ENCODE data around the gene KCNQ1.

The KCNQ1 gene

DNA sequence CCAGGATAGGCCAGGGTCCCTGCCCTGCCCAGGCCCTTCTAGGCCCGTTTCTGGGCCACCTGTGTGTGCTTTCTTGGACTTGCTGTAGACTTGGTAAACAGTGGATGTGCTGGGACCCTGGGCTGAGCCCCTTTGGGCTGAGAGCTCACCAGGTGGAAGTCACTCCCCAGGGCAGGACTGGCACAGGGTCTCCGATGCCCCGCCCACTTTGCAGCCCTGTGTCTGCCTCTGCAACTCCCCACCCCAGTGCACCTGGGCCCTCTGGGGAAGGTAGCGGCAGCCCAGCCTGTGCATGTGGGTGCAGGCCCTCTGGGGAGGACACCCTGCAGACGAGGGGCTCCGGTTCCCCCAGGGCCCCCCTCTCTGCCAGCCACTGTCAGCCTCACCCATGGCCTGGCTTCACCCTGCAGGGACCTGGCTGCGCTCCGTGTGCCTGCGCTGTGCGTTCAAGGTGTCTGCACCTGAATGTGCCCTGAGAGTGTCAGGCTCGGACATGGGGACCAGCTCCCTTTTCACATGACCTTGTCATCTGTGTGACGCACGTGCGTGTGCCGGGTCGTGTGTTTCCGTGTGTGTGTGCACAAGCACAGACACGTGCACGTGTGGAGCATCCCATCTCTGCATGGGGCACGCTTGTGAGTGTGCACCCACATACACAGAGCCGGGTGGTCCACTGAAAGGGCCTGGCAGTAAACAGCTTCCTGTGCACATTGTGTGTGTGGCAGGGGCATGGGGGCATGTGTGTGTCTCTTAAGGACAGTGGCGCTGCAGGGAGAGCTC lies 136.5 kb downstream of the KCNQ1 start:
- no peak for DNase-seq (ENCODE audit: low read depth)

DNA sequence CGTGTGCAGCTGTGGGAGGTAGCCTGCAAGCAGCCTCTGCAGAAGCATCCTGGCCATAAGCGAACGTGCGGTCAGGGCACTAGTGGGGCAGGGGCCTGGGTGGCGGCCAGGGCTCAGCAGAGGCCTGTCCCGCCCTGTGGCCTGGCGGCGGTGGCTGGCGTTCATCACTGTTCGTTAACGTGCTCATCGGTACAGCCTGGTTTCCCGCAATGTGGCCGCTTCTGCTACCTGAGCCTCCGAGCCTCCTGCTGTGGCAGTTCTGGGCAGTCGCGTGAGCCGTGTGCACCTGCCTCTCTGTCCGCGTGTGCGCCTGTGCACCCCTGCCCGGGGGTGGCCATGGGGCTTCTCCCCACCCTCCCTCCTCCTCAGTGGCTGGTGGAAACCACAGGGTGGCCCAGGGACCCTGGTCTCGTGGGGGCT lies 137.1 kb downstream of the KCNQ1 start:
- no peak for DNase-seq (ENCODE audit: low read depth)

DNA sequence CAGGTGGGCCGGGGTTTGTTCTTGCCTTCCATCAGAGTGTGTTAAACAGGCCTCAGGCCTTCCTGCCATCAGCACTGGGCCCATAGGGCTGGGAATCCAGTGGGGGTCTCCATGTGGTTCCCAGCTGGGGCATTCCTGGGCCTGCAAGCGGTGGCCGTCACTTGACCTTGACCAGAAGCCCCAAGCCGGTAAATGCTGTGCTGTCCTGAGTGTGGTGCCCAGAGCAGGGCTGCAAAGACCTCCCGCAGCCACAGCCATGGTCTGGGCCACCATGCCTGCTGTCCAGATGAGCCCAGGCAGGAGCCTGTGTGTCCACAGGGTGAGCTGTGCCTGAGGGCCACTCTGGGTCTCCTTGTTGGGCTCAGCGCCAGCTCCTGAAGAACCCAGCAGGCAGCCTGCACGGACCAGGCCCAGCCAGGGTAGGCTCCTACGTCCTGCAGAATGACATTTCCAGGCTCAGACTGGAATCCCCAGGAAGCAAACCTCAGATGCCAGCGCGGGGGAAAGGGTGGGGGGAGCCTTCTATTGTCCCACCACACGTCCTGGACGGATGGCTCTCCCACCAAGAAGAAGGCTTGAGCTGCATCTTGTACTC lies 137.6 kb downstream of the KCNQ1 start:
- no peak for DNase-seq (ENCODE audit: low read depth)

DNA sequence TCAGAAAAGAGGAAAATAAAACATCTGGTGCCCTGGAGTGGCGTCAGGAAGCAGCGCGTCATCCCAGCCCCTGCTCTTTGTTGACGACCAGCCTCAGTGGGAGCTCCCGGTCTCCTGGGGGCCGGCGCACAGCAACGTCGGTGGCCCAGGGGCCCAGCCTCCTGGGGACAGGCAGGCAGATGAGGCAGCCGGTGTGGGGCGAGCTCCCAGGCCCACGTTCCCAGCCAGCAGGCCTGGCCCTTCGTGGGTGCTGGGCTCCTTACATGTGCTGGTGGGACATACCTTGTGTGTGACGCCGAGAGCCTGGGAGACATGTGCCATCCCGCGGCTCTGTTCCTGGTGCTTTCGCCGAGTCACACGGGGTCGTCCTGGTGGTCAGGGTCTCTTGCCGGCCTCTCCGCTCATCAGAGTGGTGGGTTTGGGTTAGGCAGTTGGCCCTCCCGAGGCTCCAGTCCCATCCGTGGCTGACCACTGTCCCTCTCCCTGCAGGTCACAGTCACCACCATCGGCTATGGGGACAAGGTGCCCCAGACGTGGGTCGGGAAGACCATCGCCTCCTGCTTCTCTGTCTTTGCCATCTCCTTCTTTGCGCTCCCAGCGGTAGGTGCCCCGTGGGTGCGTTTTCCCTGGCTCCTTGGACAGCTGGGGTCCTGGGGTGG lies 138.3 kb downstream of the KCNQ1 start:
- DNase-seq (ENCODE audit: low read depth): no peak

DNA sequence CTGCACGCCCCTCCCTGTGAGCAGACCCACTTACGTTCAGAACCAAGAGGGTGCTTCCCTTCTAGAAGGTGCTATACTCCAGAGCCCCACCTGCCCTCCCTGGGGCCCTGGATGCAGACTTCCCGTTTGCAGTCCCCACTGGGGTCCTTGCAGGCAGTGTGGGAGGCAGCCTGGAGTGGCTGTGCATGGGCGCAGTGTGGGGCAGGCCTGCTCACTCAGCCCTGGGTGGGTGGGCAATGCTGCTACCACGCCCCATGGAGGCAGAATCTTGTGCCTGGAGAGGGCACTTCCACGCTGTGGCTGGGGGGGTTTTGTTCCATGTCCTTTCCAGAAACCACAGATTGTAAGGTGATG lies 138.8 kb downstream of the KCNQ1 start:
- DNase-seq (ENCODE audit: low read depth): no peak

DNA sequence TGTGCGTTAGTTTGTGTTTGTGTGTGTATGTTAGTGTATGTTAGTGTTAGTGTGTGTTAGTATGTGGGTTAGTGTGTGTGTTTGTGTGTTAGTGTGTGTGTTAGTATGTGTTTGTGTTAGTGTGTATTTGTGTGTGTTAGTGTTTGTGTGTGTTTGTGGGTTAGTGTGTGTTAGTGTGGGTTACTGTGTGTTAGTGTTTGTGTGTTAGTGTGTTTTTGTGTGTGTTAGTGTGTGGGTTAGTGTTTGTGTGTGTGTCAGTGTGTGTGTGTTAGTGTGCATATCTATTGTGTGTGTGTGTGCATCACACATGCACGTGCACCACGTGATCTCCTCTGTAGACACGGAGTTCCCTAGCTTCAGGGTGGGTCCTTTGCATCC lies 139.6 kb downstream of the KCNQ1 start:
- no peak for DNase-seq (ENCODE audit: low read depth)

DNA sequence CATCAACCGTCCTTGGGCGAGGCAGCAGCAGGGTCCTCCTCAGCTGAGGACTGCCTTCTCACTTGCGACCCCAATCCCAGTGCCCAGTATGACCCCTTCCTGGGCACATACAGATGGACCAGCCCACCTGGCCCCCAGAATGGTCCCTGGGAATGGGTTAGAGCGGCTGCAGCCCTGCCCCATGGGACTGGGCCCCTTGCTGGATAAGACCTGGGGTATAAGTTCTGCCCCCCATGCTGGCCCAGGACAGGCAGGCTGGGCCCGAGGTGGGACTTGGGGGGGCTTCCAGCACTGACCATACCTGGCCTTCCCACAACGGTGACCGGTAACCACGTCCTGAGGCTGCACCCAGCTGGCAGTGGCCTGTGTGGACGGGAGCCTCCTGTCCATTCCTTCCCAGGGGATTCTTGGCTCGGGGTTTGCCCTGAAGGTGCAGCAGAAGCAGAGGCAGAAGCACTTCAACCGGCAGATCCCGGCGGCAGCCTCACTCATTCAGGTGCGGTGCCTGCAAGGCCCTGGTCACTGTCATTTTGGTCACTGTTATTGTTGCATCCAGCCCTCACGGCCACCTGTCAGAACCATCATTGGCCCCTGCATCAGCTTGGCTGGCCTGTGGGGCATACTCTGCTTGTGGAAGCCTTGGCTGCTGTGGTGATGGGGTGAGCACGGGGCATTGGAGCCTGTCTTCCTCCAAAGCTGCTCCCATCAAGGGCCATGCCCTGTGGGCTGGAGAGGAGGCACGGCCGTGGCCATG lies 140.2 kb downstream of the KCNQ1 start:
- no peak for DNase-seq (ENCODE audit: low read depth)

DNA sequence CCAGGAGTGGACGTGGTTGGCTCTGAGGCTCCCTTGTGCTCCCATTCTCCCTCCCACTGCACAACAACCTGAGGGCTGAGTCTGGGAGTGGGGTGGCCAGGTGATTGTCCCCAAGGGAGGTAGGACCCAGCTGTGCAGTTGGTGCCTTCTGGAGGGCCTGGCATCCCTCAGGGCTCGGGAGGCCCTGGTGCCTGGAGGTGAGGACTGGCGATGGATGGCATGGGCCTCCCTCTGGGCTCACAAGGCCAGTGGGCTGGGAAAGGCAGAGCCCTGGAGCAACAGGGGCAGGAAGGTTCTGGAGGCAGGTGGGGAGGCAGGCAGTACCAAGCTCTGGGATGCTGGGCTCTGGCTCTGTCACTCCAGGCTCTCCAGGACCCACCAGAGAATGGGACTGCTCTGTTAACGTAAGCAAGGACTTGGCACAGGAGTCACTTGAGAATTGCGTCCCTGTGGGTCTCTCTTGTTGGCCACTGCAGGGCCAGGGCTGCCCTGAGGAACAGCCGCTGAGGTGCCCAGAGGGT lies 140.8 kb downstream of the KCNQ1 start:
- no peak for DNase-seq (ENCODE audit: low read depth)

DNA sequence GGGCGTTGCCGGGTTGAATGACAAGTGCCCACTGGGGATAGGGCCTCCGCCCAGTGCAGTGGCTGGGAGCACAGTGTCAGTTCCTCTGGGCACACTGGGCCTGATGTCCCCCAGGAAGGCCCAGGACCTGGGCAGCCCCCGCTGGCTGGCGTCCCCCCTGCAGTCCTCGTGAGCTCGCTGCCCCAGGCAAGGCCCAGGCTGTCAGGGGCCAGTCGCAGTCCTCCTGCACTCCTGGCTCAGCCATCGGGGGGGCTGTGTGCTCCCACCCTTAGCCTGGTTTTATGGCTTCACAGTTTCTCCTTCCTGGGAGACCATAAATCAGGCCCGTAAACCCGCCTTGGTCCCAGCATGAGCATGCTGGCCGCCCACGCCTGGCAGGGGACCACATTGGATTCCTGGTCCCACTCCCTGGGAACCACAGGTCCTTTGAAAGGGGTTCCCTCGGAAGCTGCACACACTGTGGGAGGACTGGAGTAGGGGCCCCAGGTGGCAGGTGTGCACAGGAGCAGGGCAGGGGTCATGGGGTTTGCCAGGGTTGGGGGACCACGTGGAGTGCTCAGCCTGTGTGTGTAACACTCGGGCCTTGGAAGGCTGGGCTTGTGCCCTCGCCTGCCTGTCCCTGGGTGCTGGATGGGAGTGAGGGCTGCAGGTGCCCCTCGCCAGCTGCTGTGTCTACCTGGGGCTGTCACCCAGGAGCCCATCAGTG lies 141.4 kb downstream of the KCNQ1 start:
- DNase-seq (ENCODE audit: low read depth): no peak

DNA sequence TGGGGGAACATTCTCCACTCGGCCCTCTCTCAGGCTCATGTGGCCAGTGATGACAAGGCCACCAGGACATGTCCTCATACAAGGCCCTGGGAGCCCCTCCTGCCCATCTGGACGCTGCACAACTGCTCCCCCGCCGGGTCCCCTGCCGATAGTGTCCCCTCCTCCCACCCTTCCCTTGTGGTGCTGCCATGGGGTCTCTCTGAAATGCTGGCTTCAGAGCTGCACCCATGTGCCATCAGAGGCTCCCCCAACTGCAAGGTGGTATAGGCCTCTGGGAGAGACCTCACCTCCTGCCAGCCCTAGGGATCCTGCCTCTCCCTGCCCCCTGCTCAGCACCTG lies 142.0 kb downstream of the KCNQ1 start:
- no peak for DNase-seq (ENCODE audit: low read depth)

DNA sequence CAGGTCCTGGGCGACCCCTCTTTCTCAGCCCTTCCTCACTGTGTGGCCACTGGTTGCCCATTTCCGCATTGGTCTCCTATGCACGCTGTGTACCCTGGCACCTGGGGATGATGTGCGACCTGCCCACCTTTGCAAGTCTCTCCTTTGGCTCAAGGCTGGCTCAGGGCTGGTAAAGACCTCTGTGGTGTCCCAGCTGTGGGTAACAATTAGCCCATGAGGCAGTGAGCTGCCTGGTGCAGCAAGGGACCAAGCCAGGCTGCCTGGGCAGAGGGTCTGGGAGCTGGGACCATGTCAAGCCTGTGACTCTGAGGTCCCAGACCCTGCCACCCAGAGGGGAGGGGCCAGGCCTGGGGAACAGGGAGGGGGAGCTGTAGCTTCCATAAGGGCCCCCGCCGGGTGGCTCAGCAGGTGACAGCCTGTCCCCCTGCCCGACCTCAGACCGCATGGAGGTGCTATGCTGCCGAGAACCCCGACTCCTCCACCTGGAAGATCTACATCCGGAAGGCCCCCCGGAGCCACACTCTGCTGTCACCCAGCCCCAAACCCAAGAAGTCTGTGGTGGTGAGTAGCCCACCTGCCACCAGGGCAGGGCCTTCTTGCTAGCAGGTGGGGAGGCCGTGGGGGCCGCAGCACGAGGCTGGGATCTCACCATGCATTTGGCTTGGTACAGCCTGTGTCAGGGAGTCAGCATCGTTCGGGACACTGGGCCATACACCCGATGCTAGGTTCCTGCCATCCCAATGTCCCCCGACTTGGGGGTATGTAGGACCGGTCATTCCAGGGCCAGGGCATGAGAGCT lies 142.5 kb downstream of the KCNQ1 start:
- no peak for DNase-seq (ENCODE audit: low read depth)

DNA sequence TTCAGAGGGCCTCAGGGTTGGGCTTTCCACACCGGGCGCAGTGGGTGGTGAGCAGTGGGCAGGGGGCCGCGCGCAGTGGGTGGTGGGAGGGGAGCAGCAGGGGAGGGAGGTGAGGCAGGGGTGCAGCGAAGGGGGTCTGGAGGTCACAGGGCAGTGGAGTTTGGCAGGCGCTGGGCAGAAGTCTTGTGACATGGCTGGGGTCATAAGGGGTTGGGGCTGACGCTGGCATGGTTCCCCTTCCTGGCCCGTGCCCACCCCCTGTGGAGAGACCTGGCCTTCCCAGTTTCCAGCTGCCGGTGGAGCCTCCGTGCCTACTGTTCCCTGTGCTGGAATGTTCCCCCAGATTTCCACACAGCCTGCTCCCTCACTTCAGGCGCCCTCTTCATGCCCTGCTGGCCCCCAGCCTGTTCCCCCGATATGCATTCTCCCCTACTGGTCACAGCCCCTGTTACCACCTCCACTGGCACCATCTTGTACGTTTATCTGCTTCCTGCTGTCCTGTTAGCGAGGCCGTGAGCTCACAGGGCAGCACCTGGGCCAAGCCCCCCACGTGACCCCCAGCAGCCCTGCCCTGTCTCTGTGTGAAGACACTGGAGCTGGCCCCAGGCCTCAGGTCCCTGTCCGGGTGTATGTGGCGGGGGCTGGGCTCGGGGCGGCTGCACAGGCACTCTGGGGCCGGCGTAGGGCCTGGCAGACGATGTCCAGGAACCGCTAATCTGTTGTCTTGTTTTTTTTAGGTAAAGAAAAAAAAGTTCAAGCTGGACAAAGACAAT lies 143.4 kb downstream of the KCNQ1 start:
- no peak for DNase-seq (ENCODE audit: low read depth)

DNA sequence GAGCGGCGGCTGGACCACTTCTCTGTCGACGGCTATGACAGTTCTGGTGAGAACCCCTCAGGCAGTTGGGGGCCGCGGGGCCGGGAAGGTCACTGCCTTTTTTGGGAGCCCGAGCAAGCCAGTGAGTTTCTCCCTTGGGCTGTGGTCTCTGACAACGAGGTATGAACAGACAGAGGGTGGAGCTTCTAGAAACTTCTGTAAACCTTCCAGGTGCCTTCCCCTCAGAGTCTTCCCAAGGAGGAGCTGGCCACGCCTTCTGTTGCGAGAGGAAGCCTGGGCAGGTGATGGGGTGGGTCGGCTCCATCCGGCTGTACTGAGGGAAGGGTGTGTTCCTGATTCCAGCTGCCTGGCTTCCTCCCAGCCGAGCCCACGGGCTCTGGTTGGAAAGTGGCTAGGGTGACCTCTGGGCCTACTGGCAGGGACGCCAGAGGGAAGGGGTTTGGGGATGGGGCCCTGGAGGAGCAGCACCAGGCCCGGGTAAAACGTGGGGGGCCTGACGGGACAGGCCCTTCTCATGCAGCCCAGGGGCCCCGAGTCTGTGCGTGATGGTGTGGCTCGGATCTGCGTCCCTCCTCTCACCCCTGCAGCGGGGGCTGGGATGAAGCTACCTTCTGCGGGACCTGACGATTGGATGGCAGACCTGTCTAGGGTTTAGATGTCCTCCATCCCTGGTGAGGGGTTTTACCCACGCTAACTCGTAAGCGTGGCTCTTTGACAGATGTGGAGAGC lies 144.2 kb downstream of the KCNQ1 start:
- DNase-seq (ENCODE audit: low read depth): no peak

DNA sequence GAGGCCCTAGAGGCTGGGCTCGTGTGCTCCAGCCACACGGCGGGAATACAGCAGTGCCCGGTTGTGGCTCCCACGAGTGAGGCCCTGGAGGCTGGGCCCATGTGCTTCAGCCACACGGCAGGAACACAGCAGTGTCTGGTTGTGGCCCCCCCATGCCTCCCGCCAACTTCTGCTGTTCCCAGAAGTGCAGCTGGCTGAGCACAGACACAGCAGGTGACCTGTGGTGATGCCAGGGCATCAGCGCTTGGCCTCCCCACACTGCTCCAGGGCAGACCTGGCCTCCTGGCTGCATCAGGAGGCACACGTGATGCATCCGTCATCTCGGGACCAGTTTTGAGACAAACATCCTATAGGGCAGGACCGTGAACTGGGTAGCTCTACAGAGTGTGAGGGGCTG lies 144.7 kb downstream of the KCNQ1 start:
- DNase-seq (ENCODE audit: low read depth): no peak

DNA sequence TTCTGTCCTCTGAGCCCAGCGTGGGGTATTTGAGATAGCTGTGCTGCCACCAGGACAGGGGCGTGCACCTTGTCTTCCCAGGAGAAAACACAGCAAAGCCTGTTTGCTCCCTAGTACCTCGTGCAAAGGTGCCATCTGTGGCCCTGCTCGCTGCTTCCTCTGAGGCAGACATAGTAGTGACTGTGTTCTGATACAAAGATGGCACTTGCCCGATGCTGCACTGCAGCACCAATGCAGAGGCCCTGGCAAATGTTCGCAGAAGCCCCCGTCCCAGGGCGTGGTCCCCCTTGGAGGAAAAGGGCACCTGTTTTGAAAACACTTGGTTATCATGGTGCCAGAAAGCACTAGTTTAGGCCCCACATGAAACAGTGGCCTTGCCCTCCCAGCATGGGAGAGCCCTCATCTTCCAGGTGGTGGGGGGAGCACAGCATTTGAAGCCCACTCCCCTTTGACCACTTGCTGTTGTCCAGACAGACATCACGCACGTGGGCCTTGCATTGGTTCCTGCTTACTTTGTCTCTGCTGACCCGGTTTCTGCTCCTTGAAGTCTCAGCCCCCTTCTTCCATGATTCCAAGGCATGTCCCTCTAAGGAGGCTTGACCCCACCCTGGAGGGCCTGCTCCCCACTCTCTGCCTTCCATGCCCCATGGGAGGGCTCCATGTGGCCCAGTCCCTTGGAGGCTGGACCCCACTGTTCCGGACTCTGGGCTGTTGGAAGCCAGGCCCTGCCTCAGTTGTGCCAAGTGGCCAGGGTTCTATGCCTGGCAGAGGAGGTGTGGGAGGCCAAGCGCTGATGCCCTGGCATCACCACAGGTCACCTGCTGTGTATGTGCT lies 145.5 kb downstream of the KCNQ1 start:
- DNase-seq (ENCODE audit: low read depth): no peak

DNA sequence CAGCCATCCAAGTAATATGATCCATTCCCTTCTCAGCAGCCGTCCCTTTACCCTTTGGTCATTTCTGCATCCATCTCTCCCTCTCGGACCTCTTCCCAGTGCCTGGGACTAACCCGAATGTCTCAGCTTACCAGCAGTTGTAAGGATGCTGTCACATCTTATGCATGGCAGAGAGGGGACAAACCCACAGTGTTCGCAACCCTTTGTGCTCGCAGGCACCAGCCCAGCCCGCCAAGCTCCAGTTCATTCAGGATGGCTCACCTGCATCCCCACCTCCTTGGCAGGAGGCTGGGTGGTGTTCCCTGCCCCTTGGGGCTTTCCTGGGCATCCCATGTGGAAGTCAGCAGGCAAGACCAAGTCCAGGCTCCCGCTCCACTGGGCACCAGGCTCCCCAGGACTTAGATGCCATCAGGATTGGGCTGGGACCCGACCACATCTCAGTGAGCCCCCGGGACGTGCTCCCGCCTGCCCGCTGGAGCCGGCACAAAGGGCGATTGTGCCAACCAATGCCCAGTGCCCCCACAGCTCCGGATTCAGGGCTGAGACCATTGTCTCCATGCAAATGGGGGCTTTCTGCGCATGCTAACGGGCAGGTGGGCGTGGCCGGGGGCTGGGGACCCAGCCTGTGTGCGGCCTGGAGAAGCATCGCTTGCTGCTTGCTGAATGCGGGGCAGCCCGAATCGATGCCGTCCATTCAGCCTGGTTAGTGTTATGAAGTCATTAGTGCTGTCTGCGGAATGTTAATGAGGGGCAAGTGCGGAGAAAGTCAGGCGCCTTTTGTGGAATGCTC lies 146.4 kb downstream of the KCNQ1 start:
- no peak for DNase-seq (ENCODE audit: low read depth)

DNA sequence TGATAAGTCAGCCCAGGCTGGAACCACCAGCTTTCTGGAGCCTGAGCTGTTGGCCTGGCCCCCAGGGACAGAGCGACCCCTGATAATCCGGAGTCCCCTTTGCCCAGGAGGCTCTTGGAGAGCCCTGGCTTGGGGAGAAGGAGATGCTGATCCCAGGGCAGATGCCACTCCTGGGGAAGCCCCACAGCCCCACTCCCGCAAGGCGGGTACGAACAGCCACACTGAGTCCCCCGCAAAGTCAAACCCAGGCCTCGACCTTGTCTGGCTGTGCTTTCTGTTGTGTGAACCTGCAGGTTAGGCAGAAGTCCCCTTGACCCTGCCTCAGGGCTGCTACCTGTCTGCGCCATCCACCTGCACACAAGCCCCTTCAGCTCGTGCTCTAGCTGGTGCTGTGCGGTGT lies 147.0 kb downstream of the KCNQ1 start:
- DNase-seq (ENCODE audit: low read depth): no peak

Data from HS-5 (cell line).